HG02884 (cell line): ENCODE data around the gene TBC1D20.
"Not testable (repeated sequence)": the region's sequence is repeated elsewhere in the genome, so short reads cannot be mapped to it uniquely, and the experiment has no call there.

Experiments
- ATAC-seq: cut with Tn5 transposase; IDR thresholded peaks from one replicate; pipeline ENCODE4 v1.9.1; 2021; ENCODE audit warnings: mild to moderate bottlenecking, moderate library complexity; ENCODE audit not compliant: unreplicated experiment

TBC1D20 gene

GRCh38 chr20:402898-403581, 59.3 kb downstream of the TBC1D20 start:
- no peak for ATAC-seq

- ATAC-seq: no peak
Measured at GRCh38 chr20:402496-402885, 59.8 kb downstream of the TBC1D20 start.

- no peak for ATAC-seq
Measured at GRCh38 chr20:401682-402495, 60.4 kb downstream of the TBC1D20 start.

- no peak for ATAC-seq
Measured at GRCh38 chr20:400454-401275, 61.7 kb downstream of the TBC1D20 start.

- ATAC-seq: no peak
Measured at GRCh38 chr20:400128-400453, 62.2 kb downstream of the TBC1D20 start.

- no peak for ATAC-seq
Measured at GRCh38 chr20:399182-399707, 63.1 kb downstream of the TBC1D20 start.

- no peak for ATAC-seq
Measured at GRCh38 chr20:397432-398237, 64.7 kb downstream of the TBC1D20 start.

- no peak for ATAC-seq
Measured at GRCh38 chr20:396619-397431, 65.5 kb downstream of the TBC1D20 start.

- no peak for ATAC-seq
Measured at GRCh38 chr20:396252-396618, 66.1 kb downstream of the TBC1D20 start.

GRCh38 chr20:393296-393695, 69.0 kb downstream of the TBC1D20 start:
- not testable (repeated sequence) for ATAC-seq

GRCh38 chr20:391041-391711, 71.2 kb downstream of the TBC1D20 start:
- no peak for ATAC-seq

GRCh38 chr20:389220-389619, 73.1 kb downstream of the TBC1D20 start:
- ATAC-seq: no peak

GRCh38 chr20:388034-388994, 74.0 kb downstream of the TBC1D20 start:
- no peak for ATAC-seq

GRCh38 chr20:387520-387919, 74.8 kb downstream of the TBC1D20 start:
- no peak for ATAC-seq

GRCh38 chr20:386634-387033, 75.7 kb downstream of the TBC1D20 start:
- ATAC-seq: not testable (repeated sequence)
